ENCODE results near the gene GRK4. TPM values are rescaled to one million over a fixed set of nuclear protein-coding genes. Genes with fewer than 3 reads are reported as not detected.
"Not testable (repeated sequence)": the region's sequence is repeated elsewhere in the genome, so short reads cannot be mapped to it uniquely, and the experiment has no call there.

GRK4 gene
- total RNA-seq, 1 donor from 2014 or later = 4.4 TPM

- DNase-seq = peak; percentile 55
Observed at GRCh38 chr4:3041192-3042142, 78.1 kb downstream of the GRK4 start.

- DNase-seq = no peak
Observed at GRCh38 chr4:3042226-3042625, 78.9 kb downstream of the GRK4 start.

GRCh38 chr4:3043282-3044020 lies 80.1 kb downstream of the GRK4 start:
- no peak for DNase-seq

- no peak for DNase-seq
Observed at GRCh38 chr4:3044870-3045819, 81.8 kb downstream of the GRK4 start.

GRCh38 chr4:3046162-3046561 lies 82.8 kb downstream of the GRK4 start:
- no peak for DNase-seq

- no peak for DNase-seq
Observed at GRCh38 chr4:3046623-3047022, 83.3 kb downstream of the GRK4 start.

GRCh38 chr4:3047464-3048286 lies 84.3 kb downstream of the GRK4 start:
- DNase-seq = peak; percentile 73

GRCh38 chr4:3051141-3051897 lies 87.9 kb downstream of the GRK4 start:
- DNase-seq = not testable (repeated sequence)

- no peak for DNase-seq
Observed at GRCh38 chr4:3054169-3054759, 90.9 kb downstream of the GRK4 start.

GRCh38 chr4:3059943-3060342 lies 96.6 kb downstream of the GRK4 start:
- no peak for DNase-seq

- no peak for DNase-seq
Observed at GRCh38 chr4:3060946-3061345, 97.6 kb downstream of the GRK4 start.

- DNase-seq = no peak
Observed at GRCh38 chr4:3062471-3062870, 99.1 kb downstream of the GRK4 start.

- DNase-seq = no peak
Observed at GRCh38 chr4:3065551-3065950, 102.2 kb downstream of the GRK4 start.

GRCh38 chr4:3066836-3067400 lies 103.5 kb downstream of the GRK4 start:
- DNase-seq = no peak

GRCh38 chr4:3067473-3068001 lies 104.2 kb downstream of the GRK4 start:
- no peak for DNase-seq

- DNase-seq = no peak
Observed at GRCh38 chr4:3069661-3070199, 106.4 kb downstream of the GRK4 start.

GRCh38 chr4:3070709-3071500 lies 107.5 kb downstream of the GRK4 start:
- no peak for DNase-seq

- no peak for DNase-seq
Observed at GRCh38 chr4:3071811-3072210, 108.4 kb downstream of the GRK4 start.

Data from dermis blood vessel endothelial cell (primary cell).